HEK293 (cell line): ENCODE measurements around the gene ETV7.

Experiments
- CTCF ChIA-PET: fragments of 350-600 bp; formaldehyde crosslinking; extraction: SDS; loops from one replicate; lab custom pipeline; 2021; ENCODE audit warnings: antibody characterized with exemption; lab: Yijun Ruan, JAX
- POLR2A ChIA-PET: fragments of 300-600 bp; formaldehyde crosslinking; extraction: SDS; loops from one replicate; lab custom pipeline; 2020; ENCODE audit warnings: antibody characterized with exemption, inconsistent platforms; lab: Yijun Ruan, JAX
- H3K27ac ChIP-seq: fragments of 200-500 bp; sonication (Bioruptor generic); 2 replicates; pipeline ENCODE4 v1.5.1; 2014; ENCODE audit warnings: low read depth, low read length, control low read depth, inconsistent platforms; ENCODE audit errors: extremely low read depth
- H3K36me3 ChIP-seq, 2 experiments: fragments of 200-500 bp in 1 of 2; sonication (Bioruptor generic) in 1 of 2; 1 replicate in 1 of 2; 2 replicates in 1 of 2; pipeline ENCODE4 v1.5.1; 2014 to 2017; ENCODE audit warnings: inconsistent platforms in 2 of 2, low read length in 2 of 2; ENCODE audit not compliant: control insufficient read depth in 2 of 2, insufficient read depth in 1 of 2
- H3K4me1 ChIP-seq: fragments of 200-500 bp; sonication (Bioruptor generic); 2 replicates; pipeline ENCODE4 v1.5.1; 2014; ENCODE audit warnings: mild to moderate bottlenecking, low read length, inconsistent platforms; ENCODE audit not compliant: control insufficient read depth, insufficient read depth
- H3K4me3 ChIP-seq: 2 replicates; pipeline ENCODE4 v1.5.1; 2011; ENCODE audit warnings: low read depth, mild to moderate bottlenecking, control low read depth, low read length, moderate library complexity
- H3K9me3 ChIP-seq: fragments of 200-500 bp; sonication (Bioruptor generic); 2 replicates; pipeline ENCODE4 v1.5.1; 2014; ENCODE audit warnings: low read depth, low read length, inconsistent platforms; ENCODE audit not compliant: control insufficient read depth, insufficient read depth
- BCL11A ChIP-seq: fragments of 450-650 bp; formaldehyde crosslinking; IDR thresholded peaks from 2 replicates; pipeline ENCODE4 v1.5.1; 2016; ENCODE audit warnings: low read depth, missing biosample characterization, missing genetic modification characterization
- CTCF ChIP-seq: fragments of 450-650 bp; formaldehyde crosslinking; IDR thresholded peaks from 2 replicates; pipeline ENCODE4 v1.5.1; 2016; ENCODE audit warnings: missing biosample characterization, missing genetic modification characterization
- FEZF1 ChIP-seq: fragments of 450-650 bp; formaldehyde crosslinking; IDR thresholded peaks from 2 replicates; pipeline ENCODE4 v1.5.1; 2016; ENCODE audit warnings: missing biosample characterization, missing genetic modification characterization
- IKZF3 ChIP-seq: fragments of 450-650 bp; IDR thresholded peaks from 2 replicates; pipeline ENCODE4 v1.5.0; 2018; ENCODE audit warnings: missing biosample characterization, mild to moderate bottlenecking, missing genetic modification characterization, moderate library complexity
- KLF17 ChIP-seq: fragments of 450-650 bp; formaldehyde crosslinking; IDR thresholded peaks from 2 replicates; pipeline ENCODE4 v1.5.1; 2016; ENCODE audit warnings: missing biosample characterization, missing genetic modification characterization
- PRDM10 ChIP-seq: fragments of 450-650 bp; formaldehyde crosslinking; IDR thresholded peaks from 2 replicates; pipeline ENCODE4 v1.5.1; 2016; ENCODE audit warnings: missing biosample characterization, missing genetic modification characterization
- TCF7L2 ChIP-seq: IDR thresholded peaks from 2 replicates; pipeline ENCODE4 v1.6.1; 2011; ENCODE audit warnings: low read depth, mild to moderate bottlenecking, inconsistent platforms, low read length, moderate library complexity, borderline replicate concordance
- ZBTB8A ChIP-seq: fragments of 450-650 bp; formaldehyde crosslinking; IDR thresholded peaks from 2 replicates; pipeline ENCODE4 v1.5.1; 2016; ENCODE audit warnings: missing biosample characterization, missing genetic modification characterization
- ZNF121 ChIP-seq: fragments of 450-650 bp; formaldehyde crosslinking; IDR thresholded peaks from 2 replicates; pipeline ENCODE4 v1.5.1; 2016; ENCODE audit warnings: missing biosample characterization, missing genetic modification characterization
- ZNF2 ChIP-seq: fragments of 450-650 bp; formaldehyde crosslinking; IDR thresholded peaks from 2 replicates; pipeline ENCODE4 v1.5.1; 2016; ENCODE audit warnings: missing biosample characterization, missing genetic modification characterization
- ZNF24 ChIP-seq: fragments of 450-650 bp; formaldehyde crosslinking; IDR thresholded peaks from 2 replicates; pipeline ENCODE4 v1.5.1; 2016; ENCODE audit warnings: missing biosample characterization, missing genetic modification characterization
- ZNF266 ChIP-seq: fragments of 450-650 bp; formaldehyde crosslinking; IDR thresholded peaks from 2 replicates; pipeline ENCODE4 v1.5.1; 2016; ENCODE audit warnings: missing biosample characterization, missing genetic modification characterization, low read depth
- ZNF274 ChIP-seq, 2 experiments: fragments of 200-500 bp in 1 of 2; fragments of 450-650 bp in 1 of 2; sonication (Bioruptor generic) in 1 of 2; formaldehyde crosslinking in 1 of 2; IDR thresholded peaks; 2 replicates each; pipeline versions ENCODE4 v1.5.1 to v1.6.1; 2014 to 2016; ENCODE audit warnings: borderline replicate concordance in 1 of 2, inconsistent platforms in 1 of 2, low read length in 1 of 2, missing biosample characterization in 1 of 2, missing genetic modification characterization in 1 of 2
- ZNF311 ChIP-seq: fragments of 450-650 bp; formaldehyde crosslinking; IDR thresholded peaks from 2 replicates; pipeline ENCODE4 v1.5.1; 2017; ENCODE audit warnings: missing biosample characterization, missing genetic modification characterization, borderline replicate concordance
- ZNF335 ChIP-seq: fragments of 450-650 bp; formaldehyde crosslinking; conservative IDR thresholded peaks from 2 replicates; pipeline ENCODE4 v1.5.1; 2016; ENCODE audit warnings: missing biosample characterization, missing genetic modification characterization
- ZNF362 ChIP-seq: fragments of 450-650 bp; formaldehyde crosslinking; IDR thresholded peaks from 2 replicates; pipeline ENCODE4 v1.5.1; 2016; ENCODE audit warnings: missing biosample characterization, missing genetic modification characterization
- ZNF366 ChIP-seq: fragments of 450-650 bp; formaldehyde crosslinking; conservative IDR thresholded peaks from 2 replicates; pipeline ENCODE4 v1.5.1; 2016; ENCODE audit warnings: missing biosample characterization, missing genetic modification characterization
- ZNF449 ChIP-seq: fragments of 450-650 bp; formaldehyde crosslinking; IDR thresholded peaks from 2 replicates; pipeline ENCODE4 v1.5.1; 2017; ENCODE audit warnings: missing biosample characterization, mild to moderate bottlenecking, missing genetic modification characterization, moderate library complexity
- ZNF514 ChIP-seq: fragments of 450-650 bp; formaldehyde crosslinking; IDR thresholded peaks from 2 replicates; pipeline ENCODE4 v1.5.1; 2016; ENCODE audit warnings: missing biosample characterization, missing genetic modification characterization
- ZNF555 ChIP-seq: fragments of 450-650 bp; formaldehyde crosslinking; conservative IDR thresholded peaks from 2 replicates; pipeline ENCODE4 v1.5.1; 2017; ENCODE audit warnings: missing biosample characterization, mild to moderate bottlenecking, missing genetic modification characterization, inconsistent platforms
- ZNF571 ChIP-seq: fragments of 450-650 bp; formaldehyde crosslinking; IDR thresholded peaks from 2 replicates; pipeline ENCODE4 v1.5.0; 2017; ENCODE audit warnings: missing biosample characterization, missing genetic modification characterization
- ZNF596 ChIP-seq: fragments of 450-650 bp; IDR thresholded peaks from 2 replicates; pipeline ENCODE4 v1.5.0; 2018; ENCODE audit warnings: missing biosample characterization, mild to moderate bottlenecking, missing genetic modification characterization, moderate library complexity
- ZNF600 ChIP-seq: fragments of 450-650 bp; formaldehyde crosslinking; IDR thresholded peaks from 2 replicates; pipeline ENCODE4 v1.5.1; 2016; ENCODE audit warnings: missing biosample characterization, missing genetic modification characterization
- ZNF629 ChIP-seq: fragments of 450-650 bp; formaldehyde crosslinking; IDR thresholded peaks from 2 replicates; pipeline ENCODE4 v1.5.1; 2017; ENCODE audit warnings: missing biosample characterization, missing genetic modification characterization
- ZSCAN16 ChIP-seq: fragments of 450-650 bp; formaldehyde crosslinking; IDR thresholded peaks from 2 replicates; pipeline ENCODE4 v1.5.1; 2016; ENCODE audit warnings: missing biosample characterization, missing genetic modification characterization

ETV7 gene

GRCh38 chr6:36426622-36427021 is 39.2 kb upstream of the ETV7 start:
- H3K4me1 ChIP-seq, result no peaks in the 10 kb centered on the region
- POLR2A ChIA-PET, result interaction anchor here (0.7 kb wide), 1 partner anchor 241 kb away, joined by 5 read pairs; no protein-coding TSS in a partner anchor

GRCh38 chr6:36423101-36423824 is 35.8 kb upstream of the ETV7 start:
- ChIA-PET CTCF (interaction anchor here (0.5 to 2.1 kb wide), 23 partner anchors 9 to 903 kb away, joined by 3 to 9 read pairs (median 4); no protein-coding TSS in a partner anchor), POLR2A (interaction anchor here (0.6 to 2.0 kb wide), 17 partner anchors 12 to 834 kb away, joined by 3 to 28 read pairs (median 5); partner anchors contain the start of genes PXT1 and TBC1D22B)
- Histone ChIP-seq H3K4me1 (no peaks in the 10 kb centered on the region), H3K27ac (peak overlapping the region; percentile 60; the same call in 1 of the 2 replicates), H3K36me3 (no peaks in the 10 kb centered on the region), H3K9me3 (no peaks in the 10 kb centered on the region), H3K4me3 (peak overlapping the region; percentile 39)
- TF ChIP-seq TCF7L2 (no peak), ZNF2 (tag by site-specific recombination) (peak; percentile 72; the same call in 1 of the 2 replicates), PRDM10 (tag by site-specific recombination) (peak; percentile 29; the same call in 1 of the 2 replicates), ZNF24 (0 out of 2 replicates have a peak, but pooled peaks have one; percentile 32), ZNF596 (no peak), ZNF121 (tag by site-specific recombination) (no peak), FEZF1 (tag by site-specific recombination) (no peak), KLF17 (tag by site-specific recombination) (peak; percentile 50; the same call in 1 of the 2 replicates), ZNF274 (IDR thresholded peaks at IDR 0.05; ENCODE audit: low read length) (no peak), ZNF274 (tag by site-specific recombination; IDR thresholded peaks at IDR 0.05; ENCODE audit: borderline replicate concordance) (no peak), IKZF3 (tag by site-specific recombination) (peak; percentile 72; the same call in 1 of the 2 replicates), ZNF629 (peak; percentile 53), ZNF311 (tag by site-specific recombination) (no peak), ZNF335 (tag by site-specific recombination) (peak; percentile 94), ZNF362 (tag by site-specific recombination) (no peak), ZBTB8A (tag by site-specific recombination) (peak; percentile 24; the same call in 1 of the 2 replicates), ZNF366 (peak; percentile 73), ZNF449 (0 out of 2 replicates have a peak, but pooled peaks have one; percentile 32), ZNF571 (no peak), ZNF266 (tag by site-specific recombination) (no peak), BCL11A (tag by site-specific recombination) (no peak), ZNF600 (tag by site-specific recombination) (peak; percentile 77), ZNF514 (tag by site-specific recombination) (no peak), CTCF (peak; percentile 84; the same call in 1 of the 2 replicates)

More at GRCh38 chr6:36426622-36427021, 39.2 kb upstream of the ETV7 start:
- TF ChIP-seq ZNF555 (tag by site-specific recombination) (no peak), ZSCAN16 (tag by site-specific recombination) (no peak)
- H3K9me3 ChIP-seq, result no peaks in the 10 kb centered on the region
- no peak overlapping the region for H3K4me3 ChIP-seq
- no peaks in the 10 kb centered on the region for H3K36me3 ChIP-seq
- CTCF ChIA-PET, result no interaction called here
- H3K27ac ChIP-seq, result no peak overlapping the region
